OCI-LY1 (cell line): ENCODE measurements around the gene DGKD.

ENCODE experiments used
- CTCF ChIP-seq: fragments of 200-600 bp; sonication (generic), shearing (Covaris generic); IDR thresholded peaks from 2 replicates; pipeline ENCODE4 v1.5.1; 2017; ENCODE audit warnings: mild to moderate bottlenecking, antibody characterized with exemption, low read length, moderate library complexity, mixed read lengths
- EZH2 ChIP-seq: fragments of 200-600 bp; sonication (generic), shearing (Covaris generic); IDR thresholded peaks from 2 replicates; pipeline ENCODE4 v1.8.0; 2017; ENCODE audit warnings: borderline replicate concordance, mixed run types, mild to moderate bottlenecking, antibody characterized with exemption, low read length, moderate library complexity, mixed read lengths

- no peak for TF ChIP-seq CTCF
- TF ChIP-seq EZH2: no peak
These were observed 29.0 kb upstream of the DGKD start for GRCh38 chr2:233325256-233325655.
